ENCODE measurements around the gene BAAT.

DNA sequence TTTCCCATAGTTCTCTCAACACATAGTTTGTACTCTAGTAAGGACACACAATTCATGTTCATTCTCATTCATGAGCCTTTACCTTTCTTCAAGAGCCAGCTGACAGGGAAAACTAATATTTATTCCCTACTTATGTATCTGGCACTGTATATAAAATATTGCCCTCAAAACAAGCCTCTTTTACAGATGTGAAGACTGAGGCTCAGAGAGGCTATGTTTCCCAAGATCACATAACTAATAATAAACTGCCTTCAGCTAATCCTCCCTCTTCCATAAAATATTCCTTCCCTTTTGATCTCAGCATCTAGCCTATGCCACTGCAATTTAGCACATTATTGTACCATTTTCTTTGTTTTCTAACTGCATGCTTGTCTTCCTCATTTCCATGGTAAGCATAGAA lies 32.6 kb upstream of the BAAT start:
- TF ChIP-seq GATA3 (IDR thresholded peaks at IDR 0.05; ENCODE audit: low read depth, low read length) (no peak), GATA2 (IDR thresholded peaks at IDR 0.05; ENCODE audit: low read depth, low read length) (no peak)
